Endothelial cell of umbilical vein (primary cell): ENCODE data around the gene ATXN7L2.

Experiments used
- EZH2 ChIP-seq: IDR thresholded peaks from 2 replicates; pipeline ENCODE4 v1.6.1; 2012; ENCODE audit warnings: borderline replicate concordance, low read depth, mild to moderate bottlenecking, moderate library complexity, low read length, inconsistent platforms; ENCODE audit not compliant: severe bottlenecking
- GATA2 ChIP-seq: IDR thresholded peaks from 2 replicates; pipeline ENCODE4 v1.7.0; 2011; ENCODE audit warnings: low read depth, mild to moderate bottlenecking, moderate library complexity, mixed read lengths, low read length; ENCODE audit not compliant: insufficient read length, insufficient read depth
- JUN ChIP-seq: IDR thresholded peaks from 2 replicates; pipeline ENCODE4 v1.6.1; 2011; ENCODE audit warnings: borderline replicate concordance, low read depth; ENCODE audit not compliant: insufficient read length, insufficient read depth
- POLR2A ChIP-seq: IDR thresholded peaks from 2 replicates; pipeline ENCODE4 v1.6.1; 2012; ENCODE audit warnings: low read depth, mild to moderate bottlenecking, control low read depth, low read length
- POLR2AphosphoS5 ChIP-seq: IDR thresholded peaks from 2 replicates; pipeline ENCODE4 v1.6.1; 2012; ENCODE audit warnings: low read depth, mild to moderate bottlenecking, control low read depth, low read length, moderate library complexity; ENCODE audit not compliant: insufficient read depth
- TF ChIP-seq, protein P1 (sequence below): IDR thresholded peaks from 2 replicates; pipeline ENCODE4 v1.6.1; 2011; ENCODE audit not compliant: insufficient read depth, insufficient read length
- TF ChIP-seq, protein P2 (sequence below), 2 donors: IDR thresholded peaks; 1 replicate in 1 of 2; 2 replicates in 1 of 2; pipeline ENCODE4 v1.5.1; 2011; ENCODE audit warnings: low read length in 2 of 2, mild to moderate bottlenecking in 2 of 2, moderate library complexity in 2 of 2, control low read depth in 1 of 2, inconsistent platforms in 1 of 2, low read depth in 1 of 2; ENCODE audit not compliant: insufficient read depth in 1 of 2; ENCODE audit errors: extremely low read depth in 1 of 2

DNA sequence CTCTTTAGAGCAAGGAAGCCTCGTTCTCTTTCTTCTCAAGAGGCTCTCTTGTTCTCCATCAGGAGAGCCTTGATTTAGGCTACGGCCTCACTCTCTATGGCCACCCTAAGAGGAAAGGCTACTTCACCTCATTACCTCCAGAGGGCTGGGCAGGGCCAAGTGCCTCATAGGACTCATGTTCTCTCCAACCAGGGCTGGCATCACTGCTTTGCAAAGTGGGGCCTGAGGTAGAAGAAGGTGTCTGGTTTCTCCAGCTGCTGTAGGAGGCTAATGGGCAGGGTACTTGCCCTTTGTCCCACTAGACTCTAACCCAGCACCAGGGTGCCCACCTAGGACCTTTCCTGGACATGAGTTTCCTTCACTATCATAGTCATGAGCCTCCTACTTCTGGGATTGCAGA, 2.1 kb upstream of the ATXN7L2 start:
- TF ChIP-seq, protein P1, sequence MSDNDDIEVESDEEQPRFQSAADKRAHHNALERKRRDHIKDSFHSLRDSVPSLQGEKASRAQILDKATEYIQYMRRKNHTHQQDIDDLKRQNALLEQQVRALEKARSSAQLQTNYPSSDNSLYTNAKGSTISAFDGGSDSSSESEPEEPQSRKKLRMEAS, result no peak
- TF ChIP-seq, protein P2, sequence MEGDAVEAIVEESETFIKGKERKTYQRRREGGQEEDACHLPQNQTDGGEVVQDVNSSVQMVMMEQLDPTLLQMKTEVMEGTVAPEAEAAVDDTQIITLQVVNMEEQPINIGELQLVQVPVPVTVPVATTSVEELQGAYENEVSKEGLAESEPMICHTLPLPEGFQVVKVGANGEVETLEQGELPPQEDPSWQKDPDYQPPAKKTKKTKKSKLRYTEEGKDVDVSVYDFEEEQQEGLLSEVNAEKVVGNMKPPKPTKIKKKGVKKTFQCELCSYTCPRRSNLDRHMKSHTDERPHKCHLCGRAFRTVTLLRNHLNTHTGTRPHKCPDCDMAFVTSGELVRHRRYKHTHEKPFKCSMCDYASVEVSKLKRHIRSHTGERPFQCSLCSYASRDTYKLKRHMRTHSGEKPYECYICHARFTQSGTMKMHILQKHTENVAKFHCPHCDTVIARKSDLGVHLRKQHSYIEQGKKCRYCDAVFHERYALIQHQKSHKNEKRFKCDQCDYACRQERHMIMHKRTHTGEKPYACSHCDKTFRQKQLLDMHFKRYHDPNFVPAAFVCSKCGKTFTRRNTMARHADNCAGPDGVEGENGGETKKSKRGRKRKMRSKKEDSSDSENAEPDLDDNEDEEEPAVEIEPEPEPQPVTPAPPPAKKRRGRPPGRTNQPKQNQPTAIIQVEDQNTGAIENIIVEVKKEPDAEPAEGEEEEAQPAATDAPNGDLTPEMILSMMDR (IDR thresholded peaks at IDR 0.05; ENCODE audit: extremely low read depth in 1 of 2, insufficient read depth in 1 of 2, low read depth in 1 of 2, low read length in 2 of 2), result no peak
- TF ChIP-seq POLR2A (no peak), GATA2 (no peak), EZH2 (no peak), POLR2AphosphoS5 (no peak), JUN (no peak)
